Liver (tissue), 9 donors: ENCODE data around the gene SKAP2. TPM values are rescaled to one million over a fixed set of nuclear protein-coding genes. Genes with fewer than 3 reads are reported as not detected.

Source experiments
- DNase-seq: peaks from one replicate; pipeline ENCODE4 v3.0.0-alpha.2; 2017; ENCODE audit warnings: low spot score
- H3K27ac ChIP-seq, 2 donors: one replicate each; pipeline ENCODE4 v1.7.0; 2013; ENCODE audit warnings: inconsistent platforms in 2 of 2, low read length in 2 of 2, control low read depth in 1 of 2, low read depth in 1 of 2, mild to moderate bottlenecking in 1 of 2
- H3K27me3 ChIP-seq, 4 donors: one replicate each; pipeline versions ENCODE4 v1.6.1 to v1.7.0; 2013; ENCODE audit warnings: low read length in 3 of 4, inconsistent platforms in 1 of 4, mild to moderate bottlenecking in 1 of 4, moderate library complexity in 1 of 4; ENCODE audit not compliant: control insufficient read depth in 4 of 4, insufficient read depth in 4 of 4
- H3K36me3 ChIP-seq, 4 donors: one replicate each; pipeline versions ENCODE4 v1.6.1 to v1.7.0; 2013; ENCODE audit warnings: low read length in 3 of 4, mild to moderate bottlenecking in 3 of 4, low read depth in 1 of 4, moderate library complexity in 1 of 4; ENCODE audit not compliant: control insufficient read depth in 4 of 4, insufficient read depth in 3 of 4
- H3K4me1 ChIP-seq, 4 donors: one replicate each; pipeline versions ENCODE4 v1.6.1 to v1.7.0; 2013; ENCODE audit warnings: low read length in 3 of 4, mild to moderate bottlenecking in 3 of 4, moderate library complexity in 1 of 4; ENCODE audit not compliant: control insufficient read depth in 4 of 4, insufficient read depth in 4 of 4
- H3K4me3 ChIP-seq, 3 donors: one replicate each; pipeline versions ENCODE4 v1.6.1 to v1.7.0; 2013; ENCODE audit warnings: low read length in 3 of 3, control low read depth in 1 of 3, low read depth in 1 of 3, mild to moderate bottlenecking in 1 of 3
- H3K9ac ChIP-seq, 2 donors: one replicate each; pipeline ENCODE4 v1.7.0; 2013; ENCODE audit warnings: low read length in 2 of 2, mild to moderate bottlenecking in 2 of 2, moderate library complexity in 2 of 2, control low read depth in 1 of 2, low read depth in 1 of 2
- H3K9me3 ChIP-seq, 4 donors: one replicate each; pipeline versions ENCODE4 v1.6.1 to v1.7.0; 2013; ENCODE audit warnings: low read length in 3 of 4; ENCODE audit not compliant: control insufficient read depth in 4 of 4
- ATF3 ChIP-seq: IDR thresholded peaks from 2 replicates; pipeline ENCODE4 v1.6.1; 2016; ENCODE audit warnings: antibody characterized with exemption
- CTCF ChIP-seq: fragments of 150-350 bp; IDR thresholded peaks from 2 replicates; pipeline ENCODE4 v1.5.1; 2017; ENCODE audit warnings: improper control_type of control experiment, low read depth, low read length; ENCODE audit not compliant: missing input control
- EGR1 ChIP-seq, 2 donors: IDR thresholded peaks; 2 replicates each; pipeline ENCODE4 v1.6.1; 2016 to 2018; ENCODE audit warnings: antibody characterized with exemption in 2 of 2, low read depth in 2 of 2
- FOXA1 ChIP-seq: IDR thresholded peaks from 2 replicates; pipeline ENCODE4 v1.6.1; 2016; ENCODE audit warnings: antibody characterized with exemption
- FOXA2 ChIP-seq: IDR thresholded peaks from 2 replicates; pipeline ENCODE4 v1.6.1; 2016; ENCODE audit warnings: antibody characterized with exemption
- GABPA ChIP-seq, 2 donors: IDR thresholded peaks in 1 of 2; conservative IDR thresholded peaks in 1 of 2; 2 replicates each; pipeline ENCODE4 v1.6.1; 2016; ENCODE audit warnings: antibody characterized with exemption in 2 of 2, mild to moderate bottlenecking in 1 of 2, moderate library complexity in 1 of 2
- HNF4A ChIP-seq, 2 donors: conservative IDR thresholded peaks; 2 replicates each; pipeline ENCODE4 v1.6.1; 2016; ENCODE audit warnings: antibody characterized with exemption in 2 of 2, mild to moderate bottlenecking in 2 of 2
- HNF4G ChIP-seq: IDR thresholded peaks from 2 replicates; pipeline ENCODE4 v1.6.1; 2016; ENCODE audit warnings: antibody characterized with exemption
- JUND ChIP-seq, 2 donors: IDR thresholded peaks; 2 replicates each; pipeline ENCODE4 v1.6.1; 2016; ENCODE audit warnings: antibody characterized with exemption in 2 of 2
- MAX ChIP-seq: IDR thresholded peaks from 2 replicates; pipeline ENCODE4 v1.6.1; 2016; ENCODE audit warnings: antibody characterized with exemption
- NR2F2 ChIP-seq: IDR thresholded peaks from 2 replicates; pipeline ENCODE4 v1.6.1; 2016; ENCODE audit warnings: antibody characterized with exemption
- RAD21 ChIP-seq, 2 donors: IDR thresholded peaks; 2 replicates each; pipeline ENCODE4 v1.6.1; 2016; ENCODE audit warnings: antibody characterized with exemption in 2 of 2, mild to moderate bottlenecking in 2 of 2
- REST ChIP-seq: IDR thresholded peaks from 2 replicates; pipeline ENCODE4 v1.6.1; 2016; ENCODE audit warnings: antibody characterized with exemption, mild to moderate bottlenecking
- RXRA ChIP-seq, 2 donors: IDR thresholded peaks; 2 replicates each; pipeline ENCODE4 v1.6.1; 2017 to 2018; ENCODE audit warnings: antibody characterized with exemption in 2 of 2, mild to moderate bottlenecking in 1 of 2
- SP1 ChIP-seq: IDR thresholded peaks from 2 replicates; pipeline ENCODE4 v1.6.1; 2018; ENCODE audit warnings: antibody characterized with exemption, mild to moderate bottlenecking
- TAF1 ChIP-seq: conservative IDR thresholded peaks from 2 replicates; pipeline ENCODE4 v1.6.1; 2016; ENCODE audit warnings: antibody characterized with exemption, mild to moderate bottlenecking
- YY1 ChIP-seq: IDR thresholded peaks from 2 replicates; pipeline ENCODE4 v1.6.1; 2016; ENCODE audit warnings: antibody characterized with exemption, mild to moderate bottlenecking
- ZBTB33 ChIP-seq: IDR thresholded peaks from 2 replicates; pipeline ENCODE4 v1.6.1; 2016; ENCODE audit warnings: antibody characterized with exemption
- WGBS: extraction: QIAGEN DNeasy Blood & Tissue Kit; methylation state at CpG from one replicate; pipeline ENCODE4 v1.1.7; 2013; 5-methylcytosine and 5-hydroxymethylcytosine counted together
- polyA plus RNA-seq, 2 donors: library from polyadenylated mRNA; stranded (reverse) in 1 of 2; unstranded in 1 of 2; fragments of 200-250 nt in 1 of 2; fragments of >200 nt in 1 of 2; fragmentation: Nextera tagmentation in 1 of 2; extraction: Ambion mirVana in 1 of 2; gene quantifications; one replicate each; pipeline versions ENCODE4 v1.2.1 to v1.2.3, GENCODE V29; 2013 to 2015
- total RNA-seq, 2 donors: library from RNA; depleted of rRNA; stranded (reverse); fragments of >200 nt; gene quantifications; one replicate each; pipeline ENCODE4 v1.2.3, GENCODE V29; 2014
- donor health status: healthy.
- donor health status: healthy.
- donor health status: healthy.
- donor health status: healthy.
- donor health status: healthy.

SKAP2 gene
- total and polyA plus RNA-seq, 4 donors = 3.4 to 9.2 (median 5.1) TPM

GRCh38 chr7:26638140-26638539 is 226.2 kb downstream of the SKAP2 start:
- no peaks in the 10 kb centered on the region for H3K4me1 ChIP-seq
- H3K9me3 ChIP-seq = no peaks in the 10 kb centered on the region
- TF ChIP-seq MAX (no peak), CTCF (no peak), HNF4G (no peak), YY1 (no peak), RXRA (IDR thresholded peaks at IDR 0.05) (no peak), FOXA1 (no peak), REST (no peak), SP1 (no peak)
- no peaks in the 10 kb centered on the region for H3K27me3 ChIP-seq
- no peak overlapping the region for H3K4me3 ChIP-seq
- DNase-seq = no peak
- no peaks in the 10 kb centered on the region for H3K36me3 ChIP-seq
- H3K27ac ChIP-seq = no peak overlapping the region
- WGBS = 88% methylated on average over 14 of the region's 14 CpGs
- H3K9ac ChIP-seq = no peak overlapping the region

GRCh38 chr7:26637610-26638009 is 226.8 kb downstream of the SKAP2 start:
- no peak for TF ChIP-seq RAD21 (IDR thresholded peaks at IDR 0.05)
- no peak for TF ChIP-seq REST
- TF ChIP-seq JUND (IDR thresholded peaks at IDR 0.05) = no peak
- no peak for TF ChIP-seq SP1
- TF ChIP-seq HNF4G = no peak
- no peak for TF ChIP-seq FOXA2
- TF ChIP-seq CTCF = no peak
- TF ChIP-seq GABPA (IDR thresholded peaks at IDR 0.05 in 1 of 2, conservative IDR thresholded peaks at IDR 0.05 in 1 of 2) = no peak
- TF ChIP-seq EGR1 (IDR thresholded peaks at IDR 0.05; ENCODE audit: low read depth in 2 of 2) = no peak
- no peak for TF ChIP-seq RXRA (IDR thresholded peaks at IDR 0.05)
- TF ChIP-seq ZBTB33 = no peak
- no peak for TF ChIP-seq ATF3
- no peak for TF ChIP-seq TAF1
- TF ChIP-seq FOXA1 = no peak
- no peak for TF ChIP-seq HNF4A (conservative IDR thresholded peaks at IDR 0.05)
- TF ChIP-seq YY1 = no peak
- no peak for TF ChIP-seq NR2F2
- no peak for TF ChIP-seq MAX
- DNase-seq = peak; percentile 3
- Histone ChIP-seq H3K36me3 (no peaks in the 10 kb centered on the region), H3K9me3 (no peaks in the 10 kb centered on the region), H3K27ac (no peak overlapping the region), H3K4me3 (no peak overlapping the region), H3K27me3 (no peaks in the 10 kb centered on the region), H3K4me1 (no peaks in the 10 kb centered on the region), H3K9ac (no peak overlapping the region)
- WGBS = 77% methylated on average over 6 of the region's 6 CpGs
